Mucosa of stomach (tissue), 1 donor: ENCODE data around the gene IRF7.

ENCODE experiments used
- H3K27me3 ChIP-seq: one replicate; pipeline ENCODE4 v1.7.0; 2013; ENCODE audit warnings: mild to moderate bottlenecking, low read length; ENCODE audit not compliant: control insufficient read depth, insufficient read depth
- H3K36me3 ChIP-seq: one replicate; pipeline ENCODE4 v1.7.0; 2013; ENCODE audit warnings: low read length; ENCODE audit not compliant: control insufficient read depth, insufficient read depth
- H3K4me1 ChIP-seq: one replicate; pipeline ENCODE4 v1.7.0; 2013; ENCODE audit warnings: mild to moderate bottlenecking, low read length; ENCODE audit not compliant: control insufficient read depth, insufficient read depth
- H3K4me3 ChIP-seq: one replicate; pipeline ENCODE4 v1.7.0; 2013; ENCODE audit warnings: low read length
- H3K9ac ChIP-seq: one replicate; pipeline ENCODE4 v1.7.0; 2013; ENCODE audit warnings: mild to moderate bottlenecking, low read length, moderate library complexity
- H3K9me3 ChIP-seq: one replicate; pipeline ENCODE4 v1.7.0; 2013; ENCODE audit warnings: mild to moderate bottlenecking, low read length, moderate library complexity; ENCODE audit not compliant: control insufficient read depth
- donor health status: Pancreatic carcinoma.

IRF7 gene

GRCh38 chr11:592918-593317, 22.8 kb downstream of the IRF7 start:
- H3K4me1 ChIP-seq: no peaks in the 10 kb centered on the region
- H3K4me3 ChIP-seq: no peak overlapping the region
- H3K36me3 ChIP-seq: peaks cover 4% of the 10 kb centered on the region
- no peak overlapping the region for H3K9ac ChIP-seq
- H3K27me3 ChIP-seq: no peaks in the 10 kb centered on the region
- no peaks in the 10 kb centered on the region for H3K9me3 ChIP-seq

DNA sequence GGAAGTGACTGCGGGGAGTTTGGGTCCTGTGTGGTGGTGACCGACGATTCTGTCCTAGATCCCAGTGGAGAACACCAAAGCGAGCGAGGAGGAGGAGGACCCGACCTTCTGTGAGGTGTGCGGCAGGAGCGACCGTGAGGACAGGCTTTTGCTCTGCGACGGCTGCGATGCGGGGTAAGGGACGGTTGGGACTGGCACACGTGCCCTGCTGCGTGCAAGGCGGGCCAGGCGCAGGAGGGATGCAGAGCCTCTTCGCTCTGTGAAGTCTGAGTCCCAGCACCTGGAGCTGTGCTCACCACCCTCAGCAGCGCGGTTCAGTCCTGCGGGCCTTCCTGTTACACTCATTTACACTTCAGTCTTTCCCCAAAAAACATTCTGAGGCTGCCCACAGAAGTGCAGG, 23.2 kb downstream of the IRF7 start:
- H3K4me3 ChIP-seq: no peak overlapping the region
- H3K4me1 ChIP-seq: no peaks in the 10 kb centered on the region
- no peaks in the 10 kb centered on the region for H3K9me3 ChIP-seq
- H3K9ac ChIP-seq: no peak overlapping the region
- no peaks in the 10 kb centered on the region for H3K27me3 ChIP-seq
- peaks cover 4% of the 10 kb centered on the region for H3K36me3 ChIP-seq

GRCh38 chr11:590997-591396, 24.8 kb downstream of the IRF7 start:
- Histone ChIP-seq H3K9ac (no peak overlapping the region), H3K9me3 (no peaks in the 10 kb centered on the region), H3K27me3 (no peaks in the 10 kb centered on the region), H3K36me3 (no peaks in the 10 kb centered on the region), H3K4me1 (peaks cover 5% of the 10 kb centered on the region), H3K4me3 (no peak overlapping the region)

DNA sequence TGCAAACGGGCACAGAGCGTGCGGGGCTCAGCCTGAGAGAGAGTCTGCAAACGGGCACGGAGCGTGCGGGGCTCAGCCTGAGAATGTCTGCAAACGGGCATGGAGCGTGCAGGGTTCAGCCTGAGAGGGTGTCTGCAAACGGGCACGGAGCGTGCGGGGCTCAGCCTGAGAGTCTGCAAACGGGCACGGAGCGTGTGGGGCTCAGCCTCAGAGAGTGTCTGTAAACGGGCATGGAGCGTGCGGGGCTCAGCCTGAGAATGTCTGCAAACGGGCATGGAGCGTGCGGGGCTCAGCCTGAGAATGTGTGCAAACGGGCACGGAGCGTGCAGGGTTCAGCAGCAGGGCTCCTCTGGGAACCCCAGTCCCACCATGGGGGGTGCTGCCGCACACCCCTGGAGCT, 26.0 kb downstream of the IRF7 start:
- H3K27me3 ChIP-seq: no peaks in the 10 kb centered on the region
- H3K4me3 ChIP-seq: no peak overlapping the region
- no peaks in the 10 kb centered on the region for H3K9me3 ChIP-seq
- no peaks in the 10 kb centered on the region for H3K36me3 ChIP-seq
- peaks cover 7% of the 10 kb centered on the region for H3K4me1 ChIP-seq
- H3K9ac ChIP-seq: no peak overlapping the region

- peaks cover 7% of the 10 kb centered on the region for H3K4me1 ChIP-seq
- H3K9ac ChIP-seq: no peak overlapping the region
- H3K9me3 ChIP-seq: no peaks in the 10 kb centered on the region
- H3K4me3 ChIP-seq: no peak overlapping the region
- no peaks in the 10 kb centered on the region for H3K36me3 ChIP-seq
- no peaks in the 10 kb centered on the region for H3K27me3 ChIP-seq
Measured at GRCh38 chr11:587978-588380, 27.8 kb downstream of the IRF7 start.

DNA sequence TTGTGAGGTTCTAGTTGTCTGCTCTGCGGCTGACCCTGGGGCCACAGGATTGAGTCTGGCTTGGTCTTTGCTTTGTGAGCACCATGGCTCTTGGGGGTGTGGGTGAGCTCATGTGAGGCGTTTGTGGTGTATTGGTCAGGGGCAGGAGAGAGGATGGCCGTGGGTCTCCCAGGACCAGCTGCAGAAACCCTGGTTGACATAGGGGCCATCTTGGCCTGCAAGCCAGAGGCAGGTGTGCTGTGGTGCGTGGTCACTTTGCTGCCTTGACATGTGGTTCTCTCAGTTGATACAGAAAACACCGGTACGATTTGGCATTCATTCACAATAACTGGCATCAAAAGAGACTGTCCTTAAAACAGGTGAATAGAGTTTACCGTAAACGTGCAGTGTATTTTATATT, 28.2 kb downstream of the IRF7 start:
- no peaks in the 10 kb centered on the region for H3K36me3 ChIP-seq

DNA sequence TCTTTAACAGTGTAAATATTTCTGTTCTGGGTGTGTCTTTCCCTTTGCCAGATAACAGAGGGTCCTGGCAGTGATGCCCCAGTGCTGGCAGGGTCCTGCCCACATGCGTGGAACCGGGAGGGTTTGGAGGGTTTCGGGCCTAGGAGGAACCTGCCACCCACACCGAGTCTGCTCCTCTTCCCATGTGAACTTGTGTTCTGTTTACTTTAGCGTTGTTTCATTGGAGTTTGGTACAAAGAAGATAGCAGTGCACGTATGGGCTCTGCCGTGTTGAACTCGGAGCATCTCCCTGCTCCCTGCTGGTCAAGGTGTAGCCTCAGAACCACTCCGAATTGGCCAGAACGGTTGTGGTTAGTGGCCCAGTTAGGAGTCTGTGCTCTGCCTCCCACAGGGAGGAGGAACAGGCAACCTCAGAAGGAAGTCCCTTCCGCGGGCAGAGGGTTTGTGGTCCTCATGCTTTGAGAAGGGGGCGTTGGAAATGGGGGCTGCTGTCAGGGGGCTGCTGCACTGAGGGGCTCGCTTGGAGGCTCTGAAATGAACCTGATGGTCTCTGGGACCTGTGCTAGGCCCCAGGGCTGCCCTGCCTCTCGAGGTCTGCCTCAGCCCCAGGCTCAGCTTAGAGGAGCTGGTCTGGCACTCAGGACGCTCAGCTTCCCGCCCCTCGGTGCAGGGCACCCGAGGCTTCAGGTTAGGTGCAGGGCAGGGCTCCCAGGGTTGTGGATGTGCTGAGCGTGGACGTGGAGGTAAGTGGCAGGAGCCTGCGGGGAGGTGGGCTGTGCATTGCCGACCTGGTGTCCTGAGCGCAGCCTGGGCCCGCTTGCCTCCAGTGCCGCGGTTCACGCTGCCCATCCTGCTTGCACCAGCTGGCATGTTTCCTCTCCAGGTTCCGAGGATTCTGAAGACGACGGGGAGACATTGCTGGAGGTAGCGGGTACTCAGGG, 29.1 kb downstream of the IRF7 start:
- peaks cover 7% of the 10 kb centered on the region for H3K4me1 ChIP-seq
- no peak overlapping the region for H3K9ac ChIP-seq
- H3K36me3 ChIP-seq: no peaks in the 10 kb centered on the region
- H3K4me3 ChIP-seq: no peak overlapping the region
- H3K27me3 ChIP-seq: no peaks in the 10 kb centered on the region
- no peaks in the 10 kb centered on the region for H3K9me3 ChIP-seq

More for the DNA sequence above, 28.2 kb downstream of the IRF7 start:
- H3K9ac ChIP-seq: no peak overlapping the region
- no peak overlapping the region for H3K4me3 ChIP-seq
- no peaks in the 10 kb centered on the region for H3K9me3 ChIP-seq
- H3K27me3 ChIP-seq: no peaks in the 10 kb centered on the region
- peaks cover 7% of the 10 kb centered on the region for H3K4me1 ChIP-seq

- Histone ChIP-seq H3K36me3 (no peaks in the 10 kb centered on the region), H3K9me3 (no peaks in the 10 kb centered on the region), H3K27me3 (no peaks in the 10 kb centered on the region), H3K4me3 (no peak overlapping the region), H3K9ac (no peak overlapping the region), H3K4me1 (peaks cover 19% of the 10 kb centered on the region)
Measured at GRCh38 chr11:584287-584686, 31.5 kb downstream of the IRF7 start.

- Histone ChIP-seq H3K9me3 (no peaks in the 10 kb centered on the region), H3K4me1 (peaks cover 40% of the 10 kb centered on the region), H3K9ac (no peak overlapping the region), H3K36me3 (no peaks in the 10 kb centered on the region), H3K27me3 (no peaks in the 10 kb centered on the region), H3K4me3 (no peak overlapping the region)
Measured at GRCh38 chr11:581752-582151, 34.0 kb downstream of the IRF7 start.

- Histone ChIP-seq H3K27me3 (no peaks in the 10 kb centered on the region), H3K4me3 (no peak overlapping the region), H3K9ac (no peak overlapping the region), H3K36me3 (no peaks in the 10 kb centered on the region), H3K4me1 (peaks cover 39% of the 10 kb centered on the region), H3K9me3 (no peaks in the 10 kb centered on the region)
Measured at GRCh38 chr11:581342-581741, 34.4 kb downstream of the IRF7 start.

DNA sequence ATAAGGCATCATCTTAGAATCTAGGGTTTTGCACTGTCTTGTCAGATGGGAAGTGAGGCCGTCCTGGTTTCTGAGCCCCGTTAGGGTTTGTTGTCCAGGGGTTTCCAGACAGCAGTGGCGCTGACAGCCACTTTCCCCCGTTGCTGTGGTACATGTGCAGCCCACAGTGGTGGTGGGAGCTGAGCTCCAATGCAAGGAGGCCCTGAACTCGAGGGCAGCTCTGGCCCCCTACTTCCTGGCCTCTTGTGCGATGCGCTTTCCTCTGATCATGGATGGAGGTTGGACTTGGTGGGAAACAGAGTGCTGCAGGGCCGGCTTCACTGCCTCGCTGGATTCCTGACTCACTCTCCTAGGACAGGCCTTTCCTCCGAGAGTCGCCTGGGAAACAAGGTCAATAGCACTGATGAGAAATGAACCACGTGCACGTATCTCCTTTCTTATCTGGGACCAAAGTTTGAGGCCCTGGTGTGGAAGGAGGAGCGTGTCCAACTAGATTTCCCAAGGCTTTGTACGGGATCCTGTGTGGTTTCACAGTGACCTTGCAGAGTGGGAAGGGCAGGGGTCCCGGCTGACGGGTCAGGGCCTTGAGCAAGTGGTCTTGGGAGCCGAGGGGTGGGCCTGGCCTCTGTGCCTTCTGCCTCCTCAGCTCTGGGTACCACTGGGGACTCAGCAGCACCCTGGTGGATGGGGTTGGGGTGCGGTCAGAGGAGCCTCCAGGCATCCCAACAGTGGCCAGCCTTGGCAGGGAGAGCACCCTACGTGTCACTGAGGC, 35.7 kb downstream of the IRF7 start:
- H3K36me3 ChIP-seq: no peaks in the 10 kb centered on the region
- no peak overlapping the region for H3K4me3 ChIP-seq
- peaks cover 4% of the 10 kb centered on the region for H3K27me3 ChIP-seq
- no peaks in the 10 kb centered on the region for H3K9me3 ChIP-seq
- H3K4me1 ChIP-seq: peaks cover 37% of the 10 kb centered on the region
- H3K9ac ChIP-seq: peak overlapping the region; percentile 2
